ENCODE measurements around the gene L3MBTL1. TPM values are rescaled to one million over a fixed set of nuclear protein-coding genes. Genes with fewer than 3 reads are reported as not detected.
A peak's percentile ranks its signal among the peaks of the same experiment; 100 is the strongest.

L3MBTL1 gene
- total RNA-seq, 1 experiment from 2014 or later, result 24.9 TPM

DNA sequence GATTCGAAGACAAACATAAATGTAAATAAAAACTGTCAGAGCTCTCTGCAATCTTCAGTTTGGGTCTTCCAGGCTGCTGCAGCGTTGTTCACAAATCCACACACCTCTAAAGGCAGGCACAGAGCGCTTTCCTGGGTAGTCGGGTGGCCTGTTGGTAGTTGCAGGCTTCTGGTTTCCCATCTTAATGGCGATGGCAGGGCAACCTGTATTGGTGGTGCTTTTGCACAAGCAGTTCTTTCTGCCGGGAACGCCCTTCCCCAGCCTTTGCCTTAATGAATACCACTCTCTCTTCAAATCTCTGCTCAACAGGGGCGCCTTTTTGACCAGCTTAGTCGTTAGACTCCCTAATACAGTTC lies 82.5 kb downstream of the L3MBTL1 start:
- peaks cover 13% of the 10 kb centered on the region; the same call in 1 of the 2 replicates for H3K4me1 ChIP-seq (ENCODE audit: control insufficient read depth, insufficient read depth, low read length)
- ChIA-PET CTCF (interaction anchor here (1.2 kb wide), 1 partner anchor 54 kb away, joined by 3 read pairs; no protein-coding TSS in a partner anchor), POLR2A (no interaction called here)
- in situ Hi-C loops (cut with HindIII; ENCODE audit: low pct_unique_long_range_greater_than_20kb, low sequenced_read_pairs), result no loop called here
- intact Hi-C loops (cut with micrococcal nuclease; ENCODE audit: unreplicated experiment), result no loop called here
- peak overlapping the region; percentile 92 for H3K27ac ChIP-seq (ENCODE audit: low read length)
- peaks cover 4% of the 10 kb centered on the region; the same call in 1 of the 2 replicates for H3K36me3 ChIP-seq (ENCODE audit: control insufficient read depth, insufficient read depth, low read length)
- no peak for DNase-seq (ENCODE audit: low read depth, low spot score)
- BruUV-seq (replicated peaks), result TSS peak; percentile 92
- TF ChIP-seq, protein P1, sequence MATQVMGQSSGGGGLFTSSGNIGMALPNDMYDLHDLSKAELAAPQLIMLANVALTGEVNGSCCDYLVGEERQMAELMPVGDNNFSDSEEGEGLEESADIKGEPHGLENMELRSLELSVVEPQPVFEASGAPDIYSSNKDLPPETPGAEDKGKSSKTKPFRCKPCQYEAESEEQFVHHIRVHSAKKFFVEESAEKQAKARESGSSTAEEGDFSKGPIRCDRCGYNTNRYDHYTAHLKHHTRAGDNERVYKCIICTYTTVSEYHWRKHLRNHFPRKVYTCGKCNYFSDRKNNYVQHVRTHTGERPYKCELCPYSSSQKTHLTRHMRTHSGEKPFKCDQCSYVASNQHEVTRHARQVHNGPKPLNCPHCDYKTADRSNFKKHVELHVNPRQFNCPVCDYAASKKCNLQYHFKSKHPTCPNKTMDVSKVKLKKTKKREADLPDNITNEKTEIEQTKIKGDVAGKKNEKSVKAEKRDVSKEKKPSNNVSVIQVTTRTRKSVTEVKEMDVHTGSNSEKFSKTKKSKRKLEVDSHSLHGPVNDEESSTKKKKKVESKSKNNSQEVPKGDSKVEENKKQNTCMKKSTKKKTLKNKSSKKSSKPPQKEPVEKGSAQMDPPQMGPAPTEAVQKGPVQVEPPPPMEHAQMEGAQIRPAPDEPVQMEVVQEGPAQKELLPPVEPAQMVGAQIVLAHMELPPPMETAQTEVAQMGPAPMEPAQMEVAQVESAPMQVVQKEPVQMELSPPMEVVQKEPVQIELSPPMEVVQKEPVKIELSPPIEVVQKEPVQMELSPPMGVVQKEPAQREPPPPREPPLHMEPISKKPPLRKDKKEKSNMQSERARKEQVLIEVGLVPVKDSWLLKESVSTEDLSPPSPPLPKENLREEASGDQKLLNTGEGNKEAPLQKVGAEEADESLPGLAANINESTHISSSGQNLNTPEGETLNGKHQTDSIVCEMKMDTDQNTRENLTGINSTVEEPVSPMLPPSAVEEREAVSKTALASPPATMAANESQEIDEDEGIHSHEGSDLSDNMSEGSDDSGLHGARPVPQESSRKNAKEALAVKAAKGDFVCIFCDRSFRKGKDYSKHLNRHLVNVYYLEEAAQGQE (IDR thresholded peaks at IDR 0.05; ENCODE audit: insufficient read depth in 1 of 2, low read depth in 2 of 2, low read length in 1 of 2), result no peak
- TF ChIP-seq TCF7L2 (IDR thresholded peaks at IDR 0.05; ENCODE audit: low read depth, low read length), result no peak
- no peak for TF ChIP-seq SIN3A (IDR thresholded peaks at IDR 0.05; ENCODE audit: borderline replicate concordance, insufficient read depth, low read depth, low read length)
- no peak for TF ChIP-seq POLR2AphosphoS5 (IDR thresholded peaks at IDR 0.05; ENCODE audit: low read depth, low read length)
- TF ChIP-seq, protein P2, sequence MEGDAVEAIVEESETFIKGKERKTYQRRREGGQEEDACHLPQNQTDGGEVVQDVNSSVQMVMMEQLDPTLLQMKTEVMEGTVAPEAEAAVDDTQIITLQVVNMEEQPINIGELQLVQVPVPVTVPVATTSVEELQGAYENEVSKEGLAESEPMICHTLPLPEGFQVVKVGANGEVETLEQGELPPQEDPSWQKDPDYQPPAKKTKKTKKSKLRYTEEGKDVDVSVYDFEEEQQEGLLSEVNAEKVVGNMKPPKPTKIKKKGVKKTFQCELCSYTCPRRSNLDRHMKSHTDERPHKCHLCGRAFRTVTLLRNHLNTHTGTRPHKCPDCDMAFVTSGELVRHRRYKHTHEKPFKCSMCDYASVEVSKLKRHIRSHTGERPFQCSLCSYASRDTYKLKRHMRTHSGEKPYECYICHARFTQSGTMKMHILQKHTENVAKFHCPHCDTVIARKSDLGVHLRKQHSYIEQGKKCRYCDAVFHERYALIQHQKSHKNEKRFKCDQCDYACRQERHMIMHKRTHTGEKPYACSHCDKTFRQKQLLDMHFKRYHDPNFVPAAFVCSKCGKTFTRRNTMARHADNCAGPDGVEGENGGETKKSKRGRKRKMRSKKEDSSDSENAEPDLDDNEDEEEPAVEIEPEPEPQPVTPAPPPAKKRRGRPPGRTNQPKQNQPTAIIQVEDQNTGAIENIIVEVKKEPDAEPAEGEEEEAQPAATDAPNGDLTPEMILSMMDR (IDR thresholded peaks at IDR 0.05), result no peak
- no peaks in the 10 kb centered on the region for H3K9me3 ChIP-seq (ENCODE audit: control insufficient read depth, insufficient read depth, low read depth, low read length)
- H3K27me3 ChIP-seq (ENCODE audit: control insufficient read depth, insufficient read depth, low read length), result no peaks in the 10 kb centered on the region
- H3K4me3 ChIP-seq (ENCODE audit: low read depth in 2 of 2, low read length in 2 of 2), result peak overlapping the region; percentile 84 to 93
- peak; percentile 22 for ATAC-seq

DNA sequence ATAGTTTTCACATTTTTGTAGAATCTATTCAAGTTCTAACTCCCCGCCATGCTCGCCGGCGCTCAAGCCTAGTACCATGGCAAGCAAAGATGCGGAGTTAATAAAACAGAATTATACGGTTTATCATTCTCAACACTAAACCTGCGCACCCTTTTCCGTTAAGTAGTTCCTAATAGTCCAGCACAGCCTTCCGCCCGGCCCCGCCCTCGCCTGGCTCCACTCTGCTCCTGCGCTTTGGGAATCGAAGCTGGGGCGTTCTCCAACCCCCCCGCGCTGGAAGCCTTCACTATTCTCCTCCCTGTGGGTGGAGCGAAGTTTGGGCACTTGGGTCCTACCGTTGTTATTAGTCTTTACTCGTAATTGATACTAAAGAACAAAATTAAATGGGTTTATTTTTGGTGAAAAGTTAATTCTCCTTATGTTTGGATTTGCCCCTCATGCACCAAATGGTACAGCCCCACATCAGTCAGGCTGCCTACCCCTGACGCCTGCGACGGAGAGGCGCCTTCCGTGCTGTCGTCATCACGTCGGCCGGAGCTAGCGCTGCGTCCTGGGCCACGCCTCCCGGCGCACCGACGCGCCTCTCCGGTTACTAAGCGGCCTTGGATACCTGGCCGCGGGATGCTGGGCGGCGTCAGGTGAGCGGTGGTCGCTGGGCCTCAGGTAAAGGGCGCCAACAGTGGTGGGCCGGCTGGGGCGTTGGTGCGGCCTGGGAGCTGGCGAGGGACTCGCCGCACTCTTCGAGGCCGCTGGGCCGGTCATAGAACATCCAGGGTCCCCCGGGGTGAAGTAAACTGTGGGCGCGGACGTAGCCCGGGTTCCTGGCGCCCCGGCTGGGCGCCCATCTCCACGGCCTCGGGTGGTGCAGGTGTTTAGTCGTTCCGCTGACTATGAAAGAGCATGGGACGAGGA lies 83.2 kb downstream of the L3MBTL1 start, which contains the start of gene IFT52:
TSS of gene IFT52 (plus strand) at position 546 of the 912 bp plus-strand sequence. CDS start 3,762 bp downstream, outside the sequence.
- H3K27me3 ChIP-seq (ENCODE audit: control insufficient read depth, insufficient read depth, low read length), result no peaks in the 10 kb centered on the region
- TF ChIP-seq, protein P2 (IDR thresholded peaks at IDR 0.05), result no peak
- TF ChIP-seq TCF7L2 (IDR thresholded peaks at IDR 0.05; ENCODE audit: low read depth, low read length) (peak; percentile 47; the same call in 1 of the 2 replicates), POLR2AphosphoS5 (IDR thresholded peaks at IDR 0.05; ENCODE audit: low read depth, low read length) (peak; percentile 72), SIN3A (IDR thresholded peaks at IDR 0.05; ENCODE audit: borderline replicate concordance, insufficient read depth, low read depth, low read length) (peak; percentile 82; the same call in 1 of the 2 replicates)
- TF ChIP-seq, protein P1 (IDR thresholded peaks at IDR 0.05; ENCODE audit: insufficient read depth in 1 of 2, low read depth in 2 of 2, low read length in 1 of 2), result 0 out of 4 replicates have a peak, but pooled peaks of 1 of the 2 experiments have one; percentile 38
- CTCF ChIA-PET, result interaction anchor here (0.6 to 1.2 kb wide), 2 partner anchors 54 to 101 kb away, joined by 3 to 4 read pairs; no protein-coding TSS in a partner anchor
- POLR2A ChIA-PET, result no interaction called here
- peak; percentile 93 for DNase-seq (ENCODE audit: low read depth, low spot score)
- peak within 1 kb of the TSS; percentile 84 to 93 for H3K4me3 ChIP-seq (ENCODE audit: low read depth in 2 of 2, low read length in 2 of 2)
- H3K27ac ChIP-seq (ENCODE audit: low read length), result peak within 1 kb of the TSS; percentile 92
- no TSS peak for BruUV-seq (replicated peaks)
- peaks cover 13% of the 10 kb centered on the region; the same call in 1 of the 2 replicates for H3K4me1 ChIP-seq (ENCODE audit: control insufficient read depth, insufficient read depth, low read length)
- H3K9me3 ChIP-seq (ENCODE audit: control insufficient read depth, insufficient read depth, low read depth, low read length), result no peaks in the 10 kb centered on the region
- peak; percentile 100 for ATAC-seq
- in situ Hi-C loops (cut with HindIII; ENCODE audit: low pct_unique_long_range_greater_than_20kb, low sequenced_read_pairs), result no loop called here
- peaks cover 4% of the 10 kb centered on the region; the same call in 1 of the 2 replicates for H3K36me3 ChIP-seq (ENCODE audit: control insufficient read depth, insufficient read depth, low read length)
- intact Hi-C loops (cut with micrococcal nuclease; ENCODE audit: unreplicated experiment), result no loop called here

All from Panc1 (cell line).